MM.1S (cell line): Measurements from ENCODE around the gene CAPN12.

ENCODE experiments used
- EZH2phosphoT487 ChIP-seq: fragments of 300-600 bp; sonication (generic); IDR thresholded peaks from 2 replicates; pipeline ENCODE4 v1.6.1; 2018; ENCODE audit warnings: antibody characterized with exemption, low read length
- TF ChIP-seq, protein P1 (sequence below): fragments of 300-600 bp; sonication (generic); IDR thresholded peaks from 2 replicates; pipeline ENCODE4 v1.5.1; 2016; ENCODE audit warnings: antibody characterized with exemption, low read length, mixed read lengths

- TF ChIP-seq, protein P1, sequence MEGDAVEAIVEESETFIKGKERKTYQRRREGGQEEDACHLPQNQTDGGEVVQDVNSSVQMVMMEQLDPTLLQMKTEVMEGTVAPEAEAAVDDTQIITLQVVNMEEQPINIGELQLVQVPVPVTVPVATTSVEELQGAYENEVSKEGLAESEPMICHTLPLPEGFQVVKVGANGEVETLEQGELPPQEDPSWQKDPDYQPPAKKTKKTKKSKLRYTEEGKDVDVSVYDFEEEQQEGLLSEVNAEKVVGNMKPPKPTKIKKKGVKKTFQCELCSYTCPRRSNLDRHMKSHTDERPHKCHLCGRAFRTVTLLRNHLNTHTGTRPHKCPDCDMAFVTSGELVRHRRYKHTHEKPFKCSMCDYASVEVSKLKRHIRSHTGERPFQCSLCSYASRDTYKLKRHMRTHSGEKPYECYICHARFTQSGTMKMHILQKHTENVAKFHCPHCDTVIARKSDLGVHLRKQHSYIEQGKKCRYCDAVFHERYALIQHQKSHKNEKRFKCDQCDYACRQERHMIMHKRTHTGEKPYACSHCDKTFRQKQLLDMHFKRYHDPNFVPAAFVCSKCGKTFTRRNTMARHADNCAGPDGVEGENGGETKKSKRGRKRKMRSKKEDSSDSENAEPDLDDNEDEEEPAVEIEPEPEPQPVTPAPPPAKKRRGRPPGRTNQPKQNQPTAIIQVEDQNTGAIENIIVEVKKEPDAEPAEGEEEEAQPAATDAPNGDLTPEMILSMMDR = no peak
- no peak for TF ChIP-seq EZH2phosphoT487
These were observed 6.1 kb downstream of the CAPN12 start for GRCh38 chr19:38737921-38738737.
